Putamen (tissue), 1 donor: ENCODE data around the gene CALN1.
"Not testable (repeated sequence)": the region's sequence is repeated elsewhere in the genome, so short reads cannot be mapped to it uniquely, and the experiment has no call there.

Experiments
- DNase-seq: peaks from one replicate; pipeline ENCODE4 v3.0.0-alpha.2; 2016; ENCODE audit warnings: low spot score

CALN1 gene

DNA sequence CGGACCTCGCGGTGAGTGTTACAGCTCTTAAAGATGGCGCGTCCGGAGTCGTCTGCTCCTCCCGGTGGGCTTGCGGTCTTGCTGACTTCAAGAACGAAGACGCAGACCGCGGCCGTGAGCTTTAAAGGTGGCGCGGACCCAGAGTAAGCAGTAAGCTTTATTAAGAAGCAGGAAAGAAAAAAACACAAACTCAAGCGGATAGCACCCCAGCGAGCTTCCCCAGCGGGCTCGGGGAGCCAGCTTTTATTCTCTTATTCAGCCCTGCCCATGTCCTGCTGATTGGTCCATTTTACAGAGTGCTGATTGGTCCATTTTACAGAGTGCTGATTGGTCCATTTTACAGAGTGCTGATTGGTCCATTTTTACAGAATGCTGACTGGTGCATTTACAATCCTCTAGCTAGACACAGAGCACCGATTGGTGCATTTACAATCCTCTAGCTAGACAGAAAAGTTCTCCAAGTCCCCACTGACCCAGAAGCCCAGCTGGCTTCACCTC, at the start of gene CALN1:
Gene CALN1, minus strand, starts transcription at position 218 of the 498 bp plus-strand sequence.
- DNase-seq, result not testable (repeated sequence)

DNA sequence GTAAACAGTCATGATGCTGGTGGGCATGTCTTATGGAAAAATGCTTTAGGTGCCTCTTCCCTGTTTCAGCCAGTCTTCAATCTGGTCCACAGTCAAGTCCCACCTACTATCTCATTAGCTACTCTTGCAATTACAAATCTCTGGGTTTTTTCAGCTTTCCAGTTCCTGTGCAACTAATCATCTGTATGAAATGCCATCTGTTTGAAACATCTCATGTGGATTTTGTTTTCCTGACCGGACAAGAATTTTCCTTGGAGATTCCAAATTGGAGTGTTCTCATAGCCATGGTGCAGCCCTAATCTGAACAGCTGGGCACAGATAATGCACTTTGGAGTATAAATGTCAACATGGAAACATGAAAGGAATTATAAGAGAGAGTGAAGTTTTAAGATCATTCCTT, 41.3 kb upstream of the CALN1 start:
- no peak for DNase-seq

DNA sequence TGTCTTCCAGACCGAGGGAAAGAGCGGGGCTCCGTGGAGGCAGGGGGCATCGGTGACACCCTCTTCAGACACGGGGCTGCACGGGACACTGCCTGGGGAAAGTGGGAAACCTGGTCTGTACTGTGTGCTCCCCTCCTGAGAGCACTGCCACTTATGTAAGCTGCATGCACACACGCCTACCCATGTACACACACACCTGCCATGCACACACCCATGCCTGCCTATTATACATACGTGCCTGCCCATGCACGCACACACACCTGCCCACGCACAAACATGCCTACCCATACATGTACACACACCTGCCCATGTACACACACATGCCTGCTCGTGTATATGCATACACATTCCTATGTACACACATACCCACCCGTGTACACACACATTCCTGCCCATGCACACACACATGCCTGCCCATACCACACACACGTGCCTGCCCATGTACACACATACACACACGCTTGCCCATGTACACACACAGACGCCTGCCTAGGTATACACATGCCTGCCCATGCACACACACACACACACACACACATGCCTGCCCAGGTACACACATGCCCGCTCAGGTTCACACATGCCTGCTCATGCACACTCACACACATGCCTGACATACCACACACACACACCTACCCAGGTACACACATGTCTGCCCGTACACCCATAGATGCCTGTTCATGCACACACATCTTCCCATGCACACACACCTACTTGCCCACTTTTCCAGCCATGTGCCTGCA, 35.5 kb upstream of the CALN1 start:
- DNase-seq, result no peak

DNA sequence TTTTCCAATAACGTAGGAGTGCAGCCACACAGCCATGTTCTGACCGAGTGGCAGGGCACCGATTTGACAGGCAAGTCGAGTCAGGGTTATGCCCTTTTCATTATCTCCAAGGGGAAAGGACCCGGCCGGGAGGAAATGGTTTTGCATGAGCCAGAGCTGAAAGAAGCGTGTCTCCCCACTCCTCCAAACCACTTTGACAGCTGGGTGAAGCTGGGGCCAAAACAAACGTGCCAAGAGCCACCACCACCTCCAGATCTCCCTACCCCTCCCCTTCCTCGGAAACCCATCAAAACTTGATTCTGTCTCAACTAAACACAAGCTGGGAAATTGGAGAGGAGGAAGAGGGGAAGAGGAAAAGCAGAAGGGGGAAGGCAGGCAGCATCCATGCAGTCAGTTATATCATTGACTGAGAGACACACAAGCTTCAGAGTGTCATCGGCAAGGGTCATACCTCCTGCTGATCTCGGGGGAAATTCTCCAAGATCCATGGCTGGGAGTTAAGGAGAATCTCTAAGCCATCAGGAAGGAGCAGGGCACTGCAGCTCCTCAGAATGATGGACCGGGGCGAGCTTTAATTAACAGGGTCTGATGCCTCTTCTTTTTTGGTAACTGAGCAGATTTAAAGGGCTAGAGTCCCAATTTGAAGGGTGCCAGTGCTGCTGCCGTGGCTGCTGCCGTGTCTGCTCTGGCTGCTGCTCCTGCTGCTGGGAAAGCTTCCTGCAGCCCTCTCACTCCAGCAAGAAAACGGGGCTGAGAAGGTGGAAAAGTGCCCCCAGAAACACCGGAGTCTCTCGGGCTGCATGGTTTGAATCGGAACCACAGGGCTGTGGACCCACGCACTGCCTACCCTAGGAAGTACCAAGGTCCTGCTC, 34.7 kb upstream of the CALN1 start:
- no peak for DNase-seq

DNA sequence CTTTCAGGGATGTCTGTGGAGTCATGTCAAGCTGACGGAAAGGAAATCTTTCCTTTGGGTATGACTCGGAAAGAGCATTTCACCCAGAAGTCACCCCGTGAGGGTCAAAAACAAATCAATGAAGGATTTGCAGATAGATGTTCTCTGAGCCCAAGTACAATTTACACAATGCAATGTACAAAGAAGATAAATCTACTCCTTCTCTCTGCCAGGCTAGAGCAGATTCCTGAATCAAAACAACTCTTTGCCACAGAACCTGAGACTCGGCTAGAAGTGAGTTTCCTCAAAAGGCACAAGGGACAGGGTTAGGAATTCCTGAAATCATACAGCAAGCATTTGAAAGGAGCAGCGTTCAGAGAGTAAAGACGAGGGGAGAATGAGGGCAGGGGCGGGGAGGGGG, 34.0 kb upstream of the CALN1 start:
- DNase-seq, result no peak

DNA sequence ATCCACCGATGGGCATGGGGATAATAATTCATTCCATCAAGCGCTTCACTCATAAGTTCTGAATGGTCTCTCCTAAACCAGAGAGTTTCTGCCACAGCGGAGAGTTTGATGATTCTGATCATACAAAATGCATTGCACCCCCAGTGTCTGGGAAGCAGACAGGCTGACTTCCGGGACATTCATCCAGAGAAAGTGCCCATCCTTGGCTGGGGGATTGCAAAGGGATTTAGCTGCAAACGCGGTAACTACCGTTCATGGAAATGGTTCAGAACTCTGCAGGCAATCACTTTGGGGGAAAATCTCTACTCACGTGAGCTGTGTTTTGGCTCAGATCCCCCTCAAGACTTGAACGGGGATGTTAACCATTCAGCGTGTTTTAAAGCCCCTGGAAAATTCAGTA, 33.4 kb upstream of the CALN1 start:
- DNase-seq, result no peak

DNA sequence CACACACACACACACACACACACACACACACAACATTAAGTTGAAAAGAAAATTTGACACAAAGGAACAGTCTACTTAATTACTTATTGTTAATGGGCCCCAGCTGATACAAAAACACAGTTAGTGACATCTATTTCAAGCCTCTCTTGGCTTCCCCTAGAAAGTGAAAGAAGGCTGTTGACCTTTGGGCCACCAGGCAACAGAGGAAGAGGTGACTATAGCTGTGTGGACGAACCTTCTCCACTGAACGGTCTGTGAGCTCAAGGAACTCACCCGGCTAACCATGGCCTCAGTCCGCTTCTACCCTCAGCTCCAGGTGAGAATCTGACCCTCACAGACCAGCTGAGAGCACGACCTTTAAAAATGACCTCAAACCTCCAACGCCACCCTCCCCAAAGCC, 32.9 kb upstream of the CALN1 start:
- no peak for DNase-seq

DNA sequence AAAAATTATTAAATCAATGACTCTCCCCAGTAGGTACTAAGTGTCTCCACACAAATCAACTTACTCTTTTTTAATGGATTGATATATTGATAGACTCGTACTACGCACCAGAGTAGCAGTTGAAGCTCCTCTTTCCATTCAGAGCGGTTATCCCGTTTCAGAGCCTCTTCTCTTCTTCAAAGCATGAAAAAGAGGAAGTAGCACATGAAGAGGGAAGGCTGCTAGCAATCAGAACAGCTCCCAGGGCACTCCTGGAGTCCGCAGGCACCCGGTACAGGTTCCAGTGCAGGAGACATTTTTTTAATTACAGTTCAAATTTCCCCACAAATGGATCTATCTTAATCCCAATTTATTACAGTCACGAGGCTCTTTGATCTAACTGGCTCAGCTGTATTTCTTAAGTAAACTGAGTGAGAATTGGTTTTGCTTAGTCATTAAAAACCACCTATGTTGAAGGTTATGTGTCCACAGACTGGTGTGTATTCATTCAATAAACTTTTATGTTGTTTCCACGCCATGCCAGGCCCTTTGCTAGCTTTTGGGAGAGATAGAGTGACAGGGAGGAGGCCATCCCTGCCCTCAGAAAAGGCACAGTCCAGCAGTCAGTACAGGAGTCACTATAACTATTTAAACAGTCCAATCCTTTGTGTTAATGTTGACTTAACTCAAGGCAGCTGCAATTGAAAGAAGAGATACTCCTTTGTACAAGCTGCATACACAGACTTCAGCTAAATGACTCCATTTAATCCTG, 32.1 kb upstream of the CALN1 start:
- DNase-seq, result no peak

DNA sequence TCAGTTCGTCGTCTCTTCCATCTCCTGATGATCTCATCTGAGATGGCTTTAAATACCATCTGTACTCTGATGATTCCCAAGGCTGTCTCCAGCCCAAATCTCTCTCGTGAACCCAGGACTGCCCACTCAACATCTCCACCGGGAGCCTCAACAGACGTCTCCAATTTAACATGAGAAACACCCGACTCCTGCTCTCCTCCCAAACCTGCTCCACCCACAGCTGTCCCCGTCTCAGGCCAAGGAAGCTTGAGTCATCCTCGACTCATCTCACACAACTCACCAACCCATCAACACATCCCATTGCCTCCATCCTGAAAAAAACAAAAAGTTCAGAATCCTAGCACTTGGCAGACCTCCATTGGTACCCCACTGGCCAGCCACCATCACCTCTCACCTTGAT, 29.7 kb upstream of the CALN1 start:
- no peak for DNase-seq

DNA sequence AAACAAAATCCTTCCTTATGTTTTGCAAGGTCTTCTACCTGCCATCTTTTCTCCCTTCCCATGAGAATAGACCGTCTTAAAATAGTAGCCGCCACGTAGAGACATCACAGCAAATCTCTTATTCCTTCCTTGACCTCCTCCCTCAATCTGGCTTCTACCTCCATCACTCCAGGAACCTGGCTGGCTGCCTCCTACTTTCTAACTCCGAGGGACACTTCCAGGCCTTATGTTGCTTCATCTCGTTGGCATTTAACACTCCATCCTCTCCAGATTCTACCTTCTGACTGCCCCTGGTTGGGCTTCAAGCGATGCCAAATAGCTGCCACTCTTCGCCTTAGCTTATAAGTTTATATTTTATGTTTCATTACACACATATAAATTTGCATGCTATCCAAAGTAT, 26.4 kb upstream of the CALN1 start:
- DNase-seq, result no peak

DNA sequence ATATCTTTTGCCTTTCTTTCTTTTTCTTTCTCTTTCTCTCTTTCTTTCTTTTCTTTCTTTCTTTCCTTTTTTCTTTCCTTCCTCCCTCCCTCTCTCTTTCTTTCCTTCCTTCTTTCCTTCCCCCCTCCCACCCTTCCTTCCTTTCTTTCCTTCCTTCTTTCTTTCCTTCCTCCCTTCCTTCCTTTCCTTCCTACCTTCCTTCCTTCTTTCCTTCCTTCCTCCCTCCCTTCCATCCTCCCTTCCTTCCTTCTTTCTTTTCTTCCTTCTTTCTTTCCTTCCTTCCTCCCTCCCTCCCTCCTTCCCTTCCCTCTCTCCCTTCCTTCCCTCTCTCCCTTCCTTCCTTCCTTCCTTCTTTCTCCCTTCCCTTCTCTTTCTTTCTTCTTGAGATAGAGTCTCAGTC, 25.5 kb upstream of the CALN1 start:
- no peak for DNase-seq

DNA sequence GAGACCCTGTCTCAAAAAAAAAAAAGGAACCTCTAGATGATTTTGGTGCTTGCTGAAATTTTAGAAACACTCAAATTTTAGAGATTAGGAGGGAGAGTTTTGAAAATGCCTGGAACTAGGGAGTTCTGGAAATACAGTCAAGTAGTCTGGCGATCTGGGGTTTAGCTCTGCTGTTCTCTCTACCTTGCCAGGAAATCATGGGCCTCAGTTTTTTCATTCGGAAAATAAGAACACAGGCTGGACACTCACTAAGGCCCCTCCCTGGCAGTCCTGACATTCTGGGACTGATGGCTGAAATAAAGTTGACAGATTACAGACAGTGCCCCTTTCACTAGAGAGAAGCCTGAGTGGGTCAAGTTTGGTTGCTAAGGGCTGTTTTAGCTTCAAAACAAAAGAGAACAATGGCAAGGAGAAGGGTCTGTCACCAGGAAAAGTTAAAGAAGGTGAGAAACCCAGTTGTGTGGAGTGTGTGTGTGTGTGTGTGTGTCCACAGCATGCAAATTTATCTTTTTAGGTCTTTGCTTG, 25.0 kb upstream of the CALN1 start:
- DNase-seq, result no peak

DNA sequence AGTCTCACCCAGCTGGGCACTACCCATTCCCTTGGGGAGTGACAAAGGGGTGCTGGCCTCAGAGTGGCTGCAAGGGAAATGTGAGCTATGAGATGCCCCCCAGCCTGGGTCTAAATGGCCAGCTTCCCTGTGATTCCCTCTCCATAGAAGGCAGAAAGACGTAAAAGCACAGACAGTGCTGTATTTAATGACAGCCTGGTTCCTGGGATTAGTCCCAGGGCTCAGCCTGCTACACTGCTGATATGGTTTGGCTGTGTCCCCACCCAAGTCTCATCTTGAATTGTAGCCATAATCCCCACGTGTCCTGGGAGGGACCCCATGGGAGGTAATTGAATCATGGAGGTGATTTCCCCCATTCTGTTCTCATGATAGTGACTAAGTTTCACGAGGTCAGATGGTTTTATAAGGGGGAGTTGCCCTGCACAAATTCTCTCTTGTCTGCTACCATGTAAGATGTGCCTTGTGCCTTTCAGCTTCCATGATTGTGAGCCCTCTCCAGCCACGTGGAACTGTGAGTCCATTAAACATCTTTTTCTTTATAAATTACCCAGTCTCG, 23.9 kb upstream of the CALN1 start:
- no peak for DNase-seq

DNA sequence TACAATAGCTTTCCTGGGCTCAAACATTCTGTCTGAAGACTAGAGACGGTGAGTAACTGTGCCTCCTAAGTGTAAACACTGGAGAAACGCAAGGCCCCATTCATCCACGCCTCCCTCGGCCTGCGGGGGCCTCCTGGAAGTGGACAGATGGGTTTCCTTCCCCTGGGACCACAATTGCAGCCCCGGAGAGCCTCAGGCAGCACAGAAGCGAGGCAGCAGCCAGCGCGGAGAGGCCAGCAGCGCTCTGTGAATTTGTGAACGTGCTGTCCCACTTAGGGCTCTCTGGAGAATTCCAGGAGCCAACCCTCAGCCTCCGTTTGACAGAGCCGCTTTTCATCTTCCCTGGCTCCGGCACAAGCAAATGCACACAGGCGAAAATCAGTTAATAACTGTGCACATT, 23.2 kb upstream of the CALN1 start:
- DNase-seq, result no peak

DNA sequence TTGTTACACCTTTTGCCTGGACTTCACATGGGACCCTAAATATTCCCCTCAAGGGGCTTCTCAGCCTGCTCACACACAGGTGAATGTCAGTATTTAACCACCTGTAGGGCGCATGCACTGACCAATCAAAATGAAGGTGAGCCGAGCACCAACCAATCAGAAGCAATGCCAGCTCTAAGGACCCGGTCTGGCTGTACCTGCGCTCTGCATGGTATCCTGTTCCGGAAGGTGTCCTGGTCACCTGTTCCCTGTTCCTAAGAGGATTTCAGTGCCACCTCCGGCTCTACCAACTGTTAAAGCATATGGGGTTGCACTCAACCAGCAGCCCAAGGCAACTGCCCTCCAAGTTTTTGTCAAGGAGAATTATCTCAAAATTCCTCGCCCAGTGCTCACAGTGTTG, 18.4 kb upstream of the CALN1 start:
- DNase-seq, result no peak

DNA sequence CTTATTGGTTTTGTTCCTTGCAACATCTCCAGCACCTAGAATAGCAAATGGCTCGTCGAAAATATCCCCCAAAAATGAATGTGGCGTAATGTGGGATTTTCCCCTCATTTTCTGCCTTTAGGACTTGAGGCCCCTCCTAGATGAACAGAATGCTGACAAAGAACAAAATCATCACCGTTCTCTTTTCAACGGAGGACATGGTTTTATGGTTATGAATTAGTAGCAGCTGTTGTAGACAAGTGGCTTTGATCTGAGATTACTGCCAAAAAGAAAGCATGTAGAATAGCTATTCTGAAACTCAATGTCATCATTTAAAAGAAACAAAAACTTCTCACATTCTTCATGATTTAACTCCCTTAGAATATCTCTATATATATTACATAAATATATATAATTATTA, 17.2 kb upstream of the CALN1 start:
- no peak for DNase-seq

DNA sequence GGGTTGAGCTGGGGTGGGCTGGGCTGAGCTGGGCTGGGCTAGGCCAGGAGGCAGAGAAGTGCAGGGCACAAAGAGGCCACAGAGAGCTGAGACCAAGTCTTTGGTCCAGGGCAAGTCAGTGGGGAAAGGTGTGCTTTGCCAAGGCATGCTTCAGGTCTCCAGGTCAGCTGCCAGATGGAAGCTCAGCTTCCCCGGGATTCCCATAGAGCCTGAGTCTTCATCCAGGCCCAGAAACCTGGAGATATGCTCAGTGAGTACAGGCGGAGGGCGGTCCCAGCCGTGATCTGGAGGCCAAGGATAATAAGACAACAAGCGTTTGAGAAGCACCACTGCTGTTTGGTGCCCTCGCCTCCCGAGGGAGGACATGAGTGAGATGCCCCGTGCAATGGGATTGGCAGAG, 4.7 kb upstream of the CALN1 start:
- no peak for DNase-seq

DNA sequence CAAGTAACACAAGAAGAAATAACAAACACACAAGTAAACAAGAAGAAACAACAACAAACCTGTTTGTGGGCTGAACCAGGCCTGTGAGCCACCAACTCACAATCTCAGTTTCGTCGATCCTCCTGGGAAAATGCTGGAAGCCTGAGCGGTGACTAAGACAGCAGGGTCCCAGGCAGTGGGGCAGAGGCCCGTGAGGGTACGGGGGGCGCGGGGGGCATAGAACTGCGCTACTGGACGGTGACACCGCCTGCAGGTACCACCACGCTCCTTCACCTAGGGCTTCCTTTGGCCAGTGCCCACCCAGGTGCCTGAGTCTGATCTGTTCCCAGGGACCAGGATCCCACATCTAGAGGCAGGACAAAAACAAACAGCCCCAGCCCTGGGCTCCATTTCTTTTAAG, 3.4 kb upstream of the CALN1 start:
- no peak for DNase-seq

DNA sequence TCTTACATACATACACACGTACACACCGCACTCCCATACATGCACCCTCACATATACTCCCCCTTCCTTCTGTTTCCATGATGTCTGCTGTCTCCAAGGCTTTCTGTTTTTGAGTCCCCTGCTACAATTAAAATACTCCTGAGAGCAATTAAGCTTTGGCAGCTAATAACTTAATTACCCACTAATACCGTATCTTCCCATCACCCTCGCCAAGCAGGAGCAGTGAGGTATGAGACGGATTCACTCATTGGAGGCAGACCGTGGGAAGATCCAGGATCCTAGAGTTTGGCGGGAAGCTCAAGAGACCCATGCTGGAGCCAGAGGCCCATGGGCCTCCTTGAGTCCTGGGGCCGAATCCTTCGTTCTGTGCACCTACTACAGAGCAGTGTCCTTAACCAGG, 1.7 kb upstream of the CALN1 start:
- DNase-seq, result no peak

DNA sequence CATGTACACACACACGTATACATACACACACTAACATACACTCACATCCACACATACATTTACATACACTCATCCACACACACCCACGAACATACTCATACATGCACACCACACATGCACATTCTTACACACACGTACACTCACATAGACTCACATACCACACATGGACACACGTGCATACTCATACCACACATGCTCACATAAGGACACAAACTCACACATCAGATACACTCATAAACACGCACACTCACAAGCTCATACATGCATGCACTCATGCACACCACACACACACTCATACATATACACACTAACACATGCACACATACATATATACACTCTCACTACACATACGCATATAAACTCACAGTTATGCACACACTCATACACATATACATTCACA, 1.2 kb upstream of the CALN1 start:
- DNase-seq, result no peak

DNA sequence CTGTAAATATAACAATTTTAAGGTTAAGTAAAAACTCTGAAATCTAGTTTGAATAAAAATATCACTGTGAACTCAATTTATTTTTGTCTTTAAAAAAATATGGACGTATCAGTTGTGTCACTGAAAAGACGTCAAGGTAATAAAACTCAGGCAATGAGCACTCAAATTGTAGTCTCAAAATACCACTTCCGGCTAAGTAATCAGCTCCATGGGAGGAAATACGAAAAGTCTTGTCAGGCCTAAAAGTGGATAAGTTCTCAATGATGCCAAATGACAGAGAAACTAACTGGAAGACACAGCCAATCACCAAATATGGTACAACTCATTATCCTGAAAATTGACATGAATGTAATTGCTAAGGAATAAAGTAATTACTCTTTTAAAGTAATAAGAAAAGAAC, 719 bp downstream of the CALN1 start:
- DNase-seq, result no peak

DNA sequence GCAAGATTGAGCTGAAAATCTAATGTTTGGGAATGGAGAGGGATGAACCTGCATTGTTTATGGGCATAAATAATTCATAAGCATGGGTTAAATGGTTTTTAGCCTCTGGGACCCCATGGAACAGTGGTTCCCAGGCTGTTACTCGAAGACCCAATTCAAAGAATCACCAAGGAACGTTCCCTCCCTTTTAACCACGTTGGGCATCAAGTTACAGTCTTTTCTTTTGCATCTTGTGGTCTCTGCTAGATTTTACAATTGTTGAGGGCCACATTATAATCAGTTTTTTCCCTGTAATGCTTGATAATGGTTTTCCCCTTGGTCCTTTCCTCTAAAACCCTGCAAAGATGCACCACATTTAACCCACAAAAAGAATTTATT, 2.5 kb downstream of the CALN1 start:
- DNase-seq, result no peak
